SIG-M5 (cell line): ENCODE results near the gene HS3ST2.
"Not testable (repeated sequence)": the region's sequence is repeated elsewhere in the genome, so short reads cannot be mapped to it uniquely, and the experiment has no call there.

Experiments used
- DNase-seq: peaks from one replicate; lab custom pipeline; 2025; lab: John Stamatoyannopoulos, UW

HS3ST2 gene

GRCh38 chr16:22879466-22879865, 65.5 kb downstream of the HS3ST2 start:
- no peak for DNase-seq

GRCh38 chr16:22882981-22883380, 69.0 kb downstream of the HS3ST2 start:
- no peak for DNase-seq

GRCh38 chr16:22885951-22886350, 72.0 kb downstream of the HS3ST2 start:
- DNase-seq, result no peak

- no peak for DNase-seq
These were observed 73.0 kb downstream of the HS3ST2 start for GRCh38 chr16:22886927-22887326.

GRCh38 chr16:22887445-22887844, 73.5 kb downstream of the HS3ST2 start:
- DNase-seq, result no peak

GRCh38 chr16:22888791-22889190, 74.8 kb downstream of the HS3ST2 start:
- DNase-seq, result no peak

GRCh38 chr16:22890976-22891375, 77.0 kb downstream of the HS3ST2 start:
- DNase-seq, result no peak

GRCh38 chr16:22897184-22897583, 83.2 kb downstream of the HS3ST2 start:
- DNase-seq, result no peak

- no peak for DNase-seq
These were observed 84.2 kb downstream of the HS3ST2 start for GRCh38 chr16:22898131-22898530.

- DNase-seq, result no peak
These were observed 84.9 kb downstream of the HS3ST2 start for GRCh38 chr16:22898874-22899348.

- not testable (repeated sequence) for DNase-seq
These were observed 85.6 kb downstream of the HS3ST2 start for GRCh38 chr16:22899567-22899966.

- no peak for DNase-seq
These were observed 86.9 kb downstream of the HS3ST2 start for GRCh38 chr16:22900863-22901262.

- DNase-seq, result no peak
These were observed 87.6 kb downstream of the HS3ST2 start for GRCh38 chr16:22901563-22901962.

GRCh38 chr16:22903716-22904115, 89.8 kb downstream of the HS3ST2 start:
- no peak for DNase-seq

- no peak for DNase-seq
These were observed 98.7 kb downstream of the HS3ST2 start for GRCh38 chr16:22912654-22913053.

GRCh38 chr16:22915003-22915402, 101.0 kb downstream of the HS3ST2 start:
- DNase-seq, result no peak

GRCh38 chr16:22923491-22923890, 109.5 kb downstream of the HS3ST2 start:
- DNase-seq, result no peak

- DNase-seq, result no peak
These were observed 110.5 kb downstream of the HS3ST2 start for GRCh38 chr16:22924492-22924891.

GRCh38 chr16:22926105-22926751, 112.3 kb downstream of the HS3ST2 start:
- DNase-seq, result no peak

- no peak for DNase-seq
These were observed 113.3 kb downstream of the HS3ST2 start for GRCh38 chr16:22927306-22927705.

GRCh38 chr16:22928882-22929435, 115.0 kb downstream of the HS3ST2 start:
- DNase-seq, result no peak

GRCh38 chr16:22929461-22929860, 115.5 kb downstream of the HS3ST2 start:
- no peak for DNase-seq

GRCh38 chr16:22932032-22932771, 118.2 kb downstream of the HS3ST2 start:
- no peak for DNase-seq
